NCI-H774 (cell line): ENCODE measurements around the gene MAP4K4.
"Not testable (repeated sequence)": the region's sequence is repeated elsewhere in the genome, so short reads cannot be mapped to it uniquely, and the experiment has no call there.

Experiments used
- DNase-seq: peaks from one replicate; lab custom pipeline; 2025; lab: John Stamatoyannopoulos, UW

MAP4K4 gene

GRCh38 chr2:101743288-101743687 lies 45.8 kb downstream of the MAP4K4 start:
- DNase-seq = no peak

DNA sequence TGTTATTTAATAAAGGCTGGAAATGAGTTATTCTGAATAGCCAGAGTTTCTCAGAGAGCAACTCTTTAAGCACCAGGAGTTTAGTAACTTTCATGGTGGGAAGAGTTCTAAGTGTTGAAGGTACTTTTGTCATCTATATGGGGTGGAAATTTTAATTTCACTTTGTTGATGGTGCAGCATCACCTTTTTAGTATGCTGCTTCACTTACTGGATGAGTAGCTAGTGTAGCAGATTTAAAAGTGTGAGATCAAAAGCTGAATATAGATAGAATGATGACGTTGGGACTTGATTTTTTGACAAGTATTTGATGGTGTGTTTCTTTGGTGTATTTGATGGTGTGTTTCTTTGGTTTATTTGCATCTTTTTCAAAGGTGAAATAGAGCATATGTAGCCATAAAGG lies 47.3 kb downstream of the MAP4K4 start:
- DNase-seq = no peak

DNA sequence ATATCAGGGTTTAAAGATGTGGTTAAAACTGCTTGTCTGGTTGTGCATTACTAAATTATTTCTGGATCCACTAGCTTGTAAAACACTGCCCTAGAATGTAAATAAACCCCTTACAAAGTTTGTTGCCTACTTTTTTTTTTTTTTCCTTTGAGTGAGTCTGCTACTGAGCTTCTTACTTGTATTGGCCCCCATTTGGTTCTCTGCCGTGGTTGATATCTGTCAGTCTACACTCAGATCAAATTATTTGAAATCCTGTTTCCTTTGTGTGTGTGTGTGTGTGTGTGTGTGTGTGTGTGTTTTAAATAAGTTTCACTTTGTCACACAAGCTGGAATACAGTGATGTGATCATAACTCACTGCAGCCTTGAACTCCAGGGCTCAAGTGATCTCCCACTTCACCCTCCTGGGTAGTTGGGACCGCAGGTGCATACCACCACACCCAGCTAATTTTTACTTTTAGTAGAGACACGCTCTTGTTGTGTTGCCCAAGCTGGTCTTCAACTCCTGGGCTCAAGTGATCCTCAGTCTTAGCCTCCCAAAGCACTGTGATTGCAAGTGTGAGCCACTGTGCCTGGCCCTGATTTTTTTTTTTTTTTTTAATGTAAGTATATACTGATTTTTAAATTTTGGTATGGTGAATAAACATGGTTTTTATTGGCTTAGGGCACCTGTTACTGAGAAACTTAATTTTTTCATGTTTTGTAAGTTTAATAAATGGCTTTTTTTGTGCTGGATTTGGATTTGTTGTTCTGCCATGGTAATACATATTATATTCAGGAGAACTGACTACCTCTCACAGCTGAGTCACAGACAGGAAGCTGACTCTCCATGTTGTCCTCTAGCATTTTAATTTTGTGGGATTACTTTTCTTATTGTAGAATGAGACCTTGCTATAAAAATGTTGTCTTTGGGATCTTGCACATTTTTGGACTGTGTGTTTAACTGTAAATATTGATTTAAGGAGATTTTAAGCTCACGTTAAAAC lies 48.5 kb downstream of the MAP4K4 start:
- no peak for DNase-seq

GRCh38 chr2:101748000-101748399 lies 50.5 kb downstream of the MAP4K4 start:
- DNase-seq = no peak

DNA sequence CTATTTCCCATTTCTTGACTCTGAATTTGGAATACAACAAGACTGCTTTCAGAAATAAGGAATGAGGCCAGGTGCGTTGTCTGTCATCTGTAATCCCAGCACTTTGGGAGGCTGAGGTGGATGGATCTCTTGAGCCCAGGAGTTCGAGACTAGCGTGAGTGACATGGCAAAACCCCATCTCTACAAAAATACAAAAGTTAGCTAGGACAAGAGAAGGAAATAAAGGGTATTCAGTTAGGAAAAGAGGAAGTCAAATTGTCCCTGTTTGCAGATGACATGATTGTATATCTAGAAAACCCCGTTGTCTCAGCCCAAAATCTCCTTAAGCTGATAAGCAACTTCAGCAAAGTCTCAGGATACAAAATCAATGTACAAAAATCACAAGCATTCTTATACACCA lies 51.0 kb downstream of the MAP4K4 start:
- DNase-seq = not testable (repeated sequence)

GRCh38 chr2:101750688-101751087 lies 53.2 kb downstream of the MAP4K4 start:
- no peak for DNase-seq

- no peak for DNase-seq
These were observed 53.8 kb downstream of the MAP4K4 start for GRCh38 chr2:101751276-101751815.

- DNase-seq = no peak
These were observed 54.5 kb downstream of the MAP4K4 start for GRCh38 chr2:101751875-101752619.

GRCh38 chr2:101752716-101753616 lies 55.5 kb downstream of the MAP4K4 start:
- DNase-seq = no peak

GRCh38 chr2:101753720-101754490 lies 56.4 kb downstream of the MAP4K4 start:
- no peak for DNase-seq

DNA sequence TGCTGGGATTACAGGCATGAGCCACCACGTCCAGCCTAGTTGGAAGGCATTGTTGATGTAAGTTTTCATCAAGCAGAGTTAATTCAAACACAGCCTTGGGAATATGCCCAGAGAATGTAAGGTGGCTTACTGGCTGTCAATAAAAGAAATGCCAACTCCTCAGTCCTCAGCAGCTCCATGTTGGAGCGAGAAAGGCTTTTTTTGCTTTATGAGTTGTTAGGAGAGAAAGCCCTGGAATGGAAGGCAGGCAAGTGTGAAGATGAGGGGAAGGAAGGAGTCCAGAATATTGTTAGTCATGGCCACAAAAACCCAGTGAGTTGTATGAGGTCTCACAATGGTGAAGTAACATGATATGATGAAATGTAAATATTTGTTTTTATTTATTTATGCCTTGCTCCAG lies 57.1 kb downstream of the MAP4K4 start:
- DNase-seq = no peak

GRCh38 chr2:101756266-101756665 lies 58.8 kb downstream of the MAP4K4 start:
- DNase-seq = no peak

DNA sequence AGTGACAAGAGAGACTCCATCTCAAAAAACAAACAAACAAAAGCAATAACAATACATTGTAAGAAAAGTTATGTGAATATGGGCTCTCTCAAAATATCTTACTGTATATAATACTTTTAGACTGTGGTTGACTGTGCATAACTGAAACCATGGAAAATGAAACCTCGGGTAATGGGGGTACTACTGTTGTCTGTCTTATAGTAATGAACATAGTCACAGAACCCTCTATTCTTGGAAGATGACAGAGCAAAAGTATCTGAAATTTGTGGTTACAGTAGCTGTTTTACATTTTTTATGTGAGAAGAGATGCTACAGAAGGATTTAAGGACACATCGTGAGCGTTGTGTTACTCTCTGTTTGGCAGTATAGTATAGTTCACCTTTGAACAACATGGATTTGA lies 60.5 kb downstream of the MAP4K4 start:
- no peak for DNase-seq

- no peak for DNase-seq
These were observed 61.7 kb downstream of the MAP4K4 start for GRCh38 chr2:101759162-101759561.

GRCh38 chr2:101762451-101763171 lies 65.1 kb downstream of the MAP4K4 start:
- DNase-seq = no peak

GRCh38 chr2:101763496-101764333 lies 66.2 kb downstream of the MAP4K4 start:
- DNase-seq = no peak

DNA sequence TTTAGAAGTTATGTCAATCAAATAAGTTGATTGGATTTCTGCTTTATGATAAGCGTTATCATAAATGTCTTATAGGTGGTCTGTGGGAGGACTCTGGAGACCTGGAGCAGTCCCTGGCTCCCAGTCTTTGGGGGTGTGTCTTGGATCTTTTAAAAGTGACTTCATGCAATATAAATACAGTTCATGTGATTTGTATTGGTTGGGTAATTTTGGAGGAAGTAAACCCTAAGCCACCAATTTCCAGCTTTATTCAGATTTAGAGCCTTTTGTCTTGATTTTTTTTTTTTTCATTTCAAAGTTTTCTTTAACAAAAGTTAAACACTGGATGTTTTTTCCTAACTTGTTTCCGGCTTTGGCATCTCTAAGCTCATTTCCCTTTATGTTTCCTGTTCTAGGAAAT lies 68.8 kb downstream of the MAP4K4 start:
- DNase-seq = no peak

GRCh38 chr2:101766871-101767739 lies 69.6 kb downstream of the MAP4K4 start:
- no peak for DNase-seq
